DMS53 treated with DMSO at 0.1 percent for 48 hours (cell line): Measurements from ENCODE around the gene KIAA0232.
"Not testable (repeated sequence)": the region's sequence is repeated elsewhere in the genome, so short reads cannot be mapped to it uniquely, and the experiment has no call there.

Experiments used
- DNase-seq: peaks from one replicate; lab custom pipeline; 2025; ENCODE audit not compliant: unreplicated experiment; lab: John Stamatoyannopoulos, UW

KIAA0232 gene

DNA sequence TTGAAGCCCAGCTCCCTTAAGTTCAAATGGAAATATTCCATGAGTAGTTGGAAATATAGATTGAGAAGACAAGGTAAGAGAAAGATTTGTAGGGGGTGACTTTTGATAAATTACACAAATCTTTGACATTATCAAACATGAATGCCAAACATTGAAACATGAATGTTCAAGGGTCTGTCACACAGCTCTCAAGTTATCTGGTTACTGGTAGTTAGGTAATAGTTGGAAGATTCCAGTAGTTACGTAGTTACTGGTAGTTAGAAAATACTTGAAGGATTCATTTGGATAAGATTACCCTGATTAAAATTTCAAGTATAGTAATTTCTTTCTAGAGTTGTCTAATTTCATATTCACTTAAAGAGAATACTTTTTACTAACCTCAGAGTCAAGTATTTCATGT lies 20.7 kb downstream of the KIAA0232 start:
- DNase-seq, result no peak

- DNase-seq, result no peak
Measured at GRCh38 chr4:6804082-6804752, 21.7 kb downstream of the KIAA0232 start.

DNA sequence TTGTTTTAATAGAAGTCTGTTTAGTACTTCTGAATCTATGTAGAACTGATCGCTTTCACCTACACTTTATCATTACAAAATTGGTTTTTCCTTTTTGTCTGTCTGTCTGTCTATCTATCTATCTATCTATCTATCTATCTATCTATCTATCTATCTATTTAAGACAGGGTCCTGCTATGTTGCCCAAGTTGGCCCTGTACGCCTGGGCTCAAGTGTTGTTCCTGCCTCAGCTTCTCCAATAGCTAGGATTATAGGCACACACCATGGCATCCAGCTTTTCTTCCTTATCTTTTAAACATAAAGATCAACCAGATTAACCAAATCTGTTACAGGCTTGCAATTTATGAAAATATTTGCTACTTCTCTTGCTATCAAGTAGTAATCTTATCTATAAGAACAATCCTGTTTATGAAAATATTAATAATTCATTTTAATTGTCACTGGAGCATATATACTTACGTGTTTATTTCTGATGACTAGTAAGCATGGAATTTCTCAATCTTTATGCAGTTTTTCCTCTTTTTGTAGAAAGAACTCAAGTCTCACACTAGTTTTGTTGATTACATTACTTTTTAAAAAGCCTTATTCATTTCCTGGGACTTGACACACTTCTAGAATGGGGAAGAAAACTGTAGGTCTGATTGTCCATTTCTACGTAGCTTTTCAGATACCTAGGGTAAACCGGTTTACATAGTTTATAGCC lies 24.5 kb downstream of the KIAA0232 start:
- DNase-seq, result no peak

DNA sequence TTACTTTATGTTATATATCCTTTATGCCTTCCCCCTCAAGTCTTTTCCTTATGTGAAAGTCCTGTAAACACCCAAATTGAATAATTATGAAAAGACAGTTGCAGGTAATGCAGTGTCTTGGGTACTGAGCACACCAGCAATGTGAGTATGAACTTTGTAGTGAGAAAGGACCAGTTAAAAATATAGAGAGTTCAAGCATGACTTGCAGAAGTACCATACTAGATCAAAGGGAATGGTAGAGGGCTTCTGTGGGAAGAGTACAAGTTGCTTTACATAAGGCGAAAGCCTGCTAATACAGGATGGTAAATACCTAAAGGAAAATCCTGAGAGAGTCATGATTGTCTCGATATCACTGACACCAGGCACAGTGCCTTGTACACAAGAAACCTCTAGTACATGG lies 25.7 kb downstream of the KIAA0232 start:
- DNase-seq, result no peak

- DNase-seq, result no peak
Measured at GRCh38 chr4:6811165-6811564, 28.6 kb downstream of the KIAA0232 start.

DNA sequence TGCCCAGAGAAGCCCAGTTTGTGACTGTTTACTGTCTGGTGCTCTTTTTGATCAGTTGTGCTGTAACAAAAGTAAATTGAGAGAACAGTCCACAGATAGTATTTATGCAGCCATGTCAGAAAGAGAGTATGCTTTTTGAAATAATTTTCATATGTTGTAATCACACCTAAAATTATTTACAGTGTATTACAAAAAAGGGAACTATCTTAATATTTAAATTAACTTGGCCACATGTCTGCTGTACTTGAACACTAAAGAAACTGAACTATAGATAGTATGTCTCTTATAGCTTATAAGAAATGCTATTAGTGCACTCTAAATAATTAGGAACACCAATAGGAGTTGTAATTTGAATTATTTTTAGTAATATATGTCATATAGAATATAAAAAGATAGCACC lies 30.2 kb downstream of the KIAA0232 start:
- no peak for DNase-seq

GRCh38 chr4:6813725-6814124 lies 31.2 kb downstream of the KIAA0232 start:
- no peak for DNase-seq

DNA sequence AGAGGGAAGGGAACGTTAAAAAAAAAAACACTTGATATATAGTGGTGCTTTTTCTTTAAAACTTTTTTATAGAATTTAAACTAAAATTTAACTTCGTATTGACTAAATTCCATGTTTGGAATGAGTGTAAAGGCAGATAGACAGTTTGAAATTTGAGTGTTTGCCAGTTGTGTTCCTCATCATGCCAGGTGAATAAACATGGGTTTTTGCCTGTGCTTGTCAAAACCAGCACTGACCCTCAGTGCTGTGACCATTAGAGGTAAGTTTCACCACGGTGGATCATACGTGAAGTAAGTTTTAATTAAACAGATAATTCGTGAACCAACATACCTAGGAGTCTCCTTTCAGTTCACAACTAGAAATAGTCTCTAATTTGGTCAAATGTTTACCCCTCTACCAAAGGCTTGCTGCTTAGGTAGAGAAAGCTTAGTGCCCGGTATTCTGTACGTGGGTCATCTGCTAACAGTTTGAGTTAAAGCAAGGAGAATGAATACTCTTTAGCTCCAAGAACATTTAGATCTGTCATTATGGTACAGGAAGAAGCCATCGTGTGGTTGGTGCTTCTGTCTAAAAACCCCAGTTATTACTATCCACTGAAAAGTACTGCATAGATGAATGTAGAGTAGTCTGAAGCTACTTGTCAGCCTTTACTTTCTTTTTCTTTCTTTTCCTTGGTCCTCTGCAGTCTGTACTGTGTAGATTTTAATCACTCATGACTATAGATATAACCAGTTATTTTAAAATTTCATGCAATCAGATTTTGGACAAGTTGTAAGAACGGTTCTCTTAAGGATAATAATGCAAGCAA lies 32.7 kb downstream of the KIAA0232 start:
- no peak for DNase-seq

- DNase-seq, result no peak
Measured at GRCh38 chr4:6819295-6819694, 36.8 kb downstream of the KIAA0232 start.

- DNase-seq, result no peak
Measured at GRCh38 chr4:6820695-6821094, 38.2 kb downstream of the KIAA0232 start.

GRCh38 chr4:6824071-6824470 lies 41.5 kb downstream of the KIAA0232 start:
- DNase-seq, result no peak

DNA sequence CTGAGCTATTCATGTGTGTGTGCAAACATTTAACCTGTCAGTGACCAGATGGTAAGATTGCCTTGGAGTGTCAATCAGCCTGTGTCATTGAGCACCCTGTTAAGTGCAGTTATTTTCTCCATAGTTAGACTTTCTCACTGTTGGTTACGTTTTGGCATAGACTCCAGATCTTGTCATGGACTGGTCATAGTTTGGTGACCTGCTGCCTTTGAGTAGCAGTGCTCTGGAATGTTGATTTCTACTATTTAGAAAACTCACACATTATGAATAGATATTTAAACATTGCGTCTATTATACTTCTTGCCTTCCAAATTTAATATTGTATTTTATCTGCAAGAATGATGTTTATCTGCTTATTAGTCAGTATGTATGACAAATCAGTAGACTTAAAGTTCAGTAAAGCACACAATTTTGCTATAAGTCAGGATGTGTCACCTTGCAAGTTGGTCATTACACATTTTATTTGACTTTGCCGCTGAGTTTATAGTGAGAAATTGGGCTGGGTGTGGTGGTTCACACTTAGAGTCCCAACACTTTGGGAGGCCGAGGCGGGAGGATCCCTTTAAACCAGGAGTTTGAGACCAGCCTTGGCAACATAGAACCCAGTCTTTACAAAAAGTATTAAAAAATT lies 42.4 kb downstream of the KIAA0232 start:
- no peak for DNase-seq

DNA sequence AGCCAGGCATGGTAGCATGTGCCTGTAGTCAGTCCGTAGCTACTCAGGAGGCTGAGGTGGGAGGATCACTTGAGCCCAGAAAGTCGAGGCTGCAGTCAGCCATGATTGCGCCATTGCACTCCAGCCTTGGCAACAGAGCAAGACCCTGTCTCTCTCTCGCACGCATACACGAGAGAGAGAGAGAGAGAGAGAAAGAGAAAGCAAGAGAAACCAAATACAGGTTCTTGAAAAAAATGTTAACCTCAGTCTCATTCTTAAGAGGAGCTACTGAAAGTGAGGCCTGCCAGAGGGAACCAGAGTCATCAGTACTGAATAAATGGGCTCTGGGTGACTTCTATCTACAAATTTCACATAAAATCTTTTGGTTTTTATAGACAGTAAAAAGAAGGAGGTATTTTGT lies 42.9 kb downstream of the KIAA0232 start:
- no peak for DNase-seq

GRCh38 chr4:6826781-6827508 lies 44.4 kb downstream of the KIAA0232 start:
- no peak for DNase-seq

- no peak for DNase-seq
Measured at GRCh38 chr4:6829086-6829485, 46.6 kb downstream of the KIAA0232 start.

DNA sequence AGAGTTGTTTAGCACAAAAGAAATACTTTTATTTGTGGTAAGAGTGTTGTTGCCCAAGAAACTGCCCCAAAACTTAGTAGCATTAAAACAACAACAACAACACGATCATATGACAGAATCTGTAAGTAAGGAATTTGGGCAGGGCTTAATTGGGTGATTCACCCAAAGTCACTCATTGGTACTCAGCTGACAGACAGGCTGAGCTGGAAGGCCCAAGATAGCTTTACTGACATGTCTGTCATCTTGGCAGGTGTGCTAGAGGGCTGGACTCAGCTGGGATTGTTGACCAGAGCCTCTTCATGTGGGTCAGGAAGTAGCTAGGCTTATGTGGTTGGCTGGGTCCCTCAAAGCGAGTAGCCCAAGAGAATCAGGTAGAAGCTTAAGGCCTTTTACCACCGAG lies 52.3 kb downstream of the KIAA0232 start:
- no peak for DNase-seq

DNA sequence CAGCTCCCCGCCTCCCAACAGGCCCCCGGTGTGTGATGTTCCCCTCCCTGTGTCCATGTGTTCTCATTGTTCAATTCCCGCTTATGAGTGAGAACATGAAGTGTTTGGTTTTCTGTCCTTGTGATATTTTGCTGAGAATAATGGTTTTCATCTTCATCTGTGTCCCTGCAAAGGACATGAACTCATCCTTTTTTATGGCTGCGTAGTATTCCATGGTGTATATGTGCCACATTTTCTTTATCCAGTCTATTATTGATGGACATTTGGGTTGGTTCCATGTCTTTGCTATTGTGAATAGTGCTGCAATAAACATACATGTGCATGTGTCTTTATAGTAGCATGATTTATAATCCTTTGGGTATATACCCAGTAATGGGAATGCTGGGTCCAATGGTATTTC lies 53.1 kb downstream of the KIAA0232 start:
- not testable (repeated sequence) for DNase-seq

- not testable (repeated sequence) for DNase-seq
Measured at GRCh38 chr4:6837106-6837505, 54.6 kb downstream of the KIAA0232 start.

GRCh38 chr4:6839579-6839978 lies 57.1 kb downstream of the KIAA0232 start:
- DNase-seq, result no peak

GRCh38 chr4:6840062-6840976 lies 57.8 kb downstream of the KIAA0232 start:
- no peak for DNase-seq
